HAP-1 (cell line): ENCODE measurements around the gene STX1B.
"Not testable (repeated sequence)": the region's sequence is repeated elsewhere in the genome, so short reads cannot be mapped to it uniquely, and the experiment has no call there.

Experiments used
- DNase-seq, 2 experiments: peaks; one replicate each; pipeline ENCODE4 v3.0.0-alpha.2; 2016 to 2020; ENCODE audit warnings: low spot score in 2 of 2
- H3K27me3 ChIP-seq: fragments of 250-450 bp; sonication (Bioruptor Pico); 2 replicates; pipeline ENCODE4 v1.5.1; 2020; ENCODE audit warnings: low read depth, mild to moderate bottlenecking, moderate library complexity
- H3K36me3 ChIP-seq: fragments of 250-450 bp; sonication (Bioruptor Pico); replicated peaks from 2 replicates; pipeline ENCODE4 v1.5.1; 2020; ENCODE audit warnings: mild to moderate bottlenecking
- H3K4me1 ChIP-seq: fragments of 250-450 bp; sonication (Bioruptor Pico); 2 replicates; pipeline ENCODE4 v1.5.1; 2020; ENCODE audit warnings: mild to moderate bottlenecking
- H3K4me3 ChIP-seq: fragments of 250-450 bp; sonication (Bioruptor Pico); 2 replicates; pipeline ENCODE4 v1.5.1; 2020; ENCODE audit warnings: mild to moderate bottlenecking, moderate library complexity
- H3K9me3 ChIP-seq: fragments of 250-450 bp; sonication (Bioruptor Pico); 2 replicates; pipeline ENCODE4 v1.5.1; 2020; ENCODE audit warnings: mild to moderate bottlenecking, moderate library complexity
- in situ Hi-C: fragments of 300-500 bp; cut with MboI; formaldehyde crosslinking; loops from 3 replicates; pipeline ENCODE4 v1.14.3; 2020; ENCODE audit warnings: low sequenced_read_pairs, inconsistent platforms, mixed read lengths

STX1B gene

GRCh38 chr16:30942426-30942806, 68.0 kb downstream of the STX1B start:
- no peak for DNase-seq
- Histone ChIP-seq H3K27me3 (no peaks in the 10 kb centered on the region), H3K9me3 (no peaks in the 10 kb centered on the region), H3K36me3 (peaks cover 36% of the 10 kb centered on the region), H3K4me3 (no peak overlapping the region), H3K4me1 (no peaks in the 10 kb centered on the region; the same call in 1 of the 2 replicates)
- in situ Hi-C loops: no loop called here

GRCh38 chr16:30941600-30942425, 68.6 kb downstream of the STX1B start:
- in situ Hi-C loops: no loop called here
- H3K9me3 ChIP-seq: no peaks in the 10 kb centered on the region
- no peaks in the 10 kb centered on the region for H3K27me3 ChIP-seq
- DNase-seq: peak; percentile 63 to 84
- peaks cover 42% of the 10 kb centered on the region for H3K36me3 ChIP-seq
- H3K4me1 ChIP-seq: no peaks in the 10 kb centered on the region; the same call in 1 of the 2 replicates
- H3K4me3 ChIP-seq: no peak overlapping the region

- in situ Hi-C loops, H3K4me3 ChIP-seq, H3K4me1 ChIP-seq, H3K27me3 ChIP-seq, DNase-seq, H3K9me3 ChIP-seq: not testable (repeated sequence)
- H3K36me3 ChIP-seq: peaks cover 43% of the 10 kb centered on the region
Measured at GRCh38 chr16:30939571-30939970, 70.9 kb downstream of the STX1B start.
